HG03469 (cell line): Measurements from ENCODE around the gene CD22.
"Not testable (repeated sequence)": the region's sequence is repeated elsewhere in the genome, so short reads cannot be mapped to it uniquely, and the experiment has no call there.

ENCODE experiments used
- ATAC-seq: cut with Tn5 transposase; IDR thresholded peaks from one replicate; pipeline ENCODE4 v1.9.1; 2021; ENCODE audit warnings: mild to moderate bottlenecking, moderate library complexity, moderate number of reproducible peaks; ENCODE audit not compliant: unreplicated experiment

Gene CD22

DNA sequence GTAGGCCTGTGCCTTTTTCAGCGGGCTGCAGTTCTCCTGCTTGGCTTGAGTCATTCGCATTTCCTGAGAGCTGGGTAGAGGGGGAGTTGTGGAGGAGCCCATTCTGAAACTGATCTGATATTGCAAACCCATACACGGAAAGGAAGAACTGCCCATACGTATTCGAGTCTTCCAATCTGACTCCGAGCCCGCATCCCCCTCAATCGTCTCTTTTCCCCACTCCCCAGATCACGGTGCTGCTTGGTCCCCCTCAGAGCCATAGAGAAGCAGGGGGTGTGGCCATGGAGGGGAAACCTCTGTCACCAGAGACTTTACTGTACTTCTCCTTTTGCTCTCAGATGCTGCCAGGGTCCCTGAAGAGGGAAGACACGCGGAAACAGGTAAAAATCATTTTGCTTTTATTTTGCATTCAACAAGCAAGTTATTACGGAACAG, at the start of gene CD22:
CD22 (plus strand) TSS at position 337 of the 435 bp plus-strand sequence. CDS start 2,854 bp downstream, outside the sequence.
- ATAC-seq, result no peak

DNA sequence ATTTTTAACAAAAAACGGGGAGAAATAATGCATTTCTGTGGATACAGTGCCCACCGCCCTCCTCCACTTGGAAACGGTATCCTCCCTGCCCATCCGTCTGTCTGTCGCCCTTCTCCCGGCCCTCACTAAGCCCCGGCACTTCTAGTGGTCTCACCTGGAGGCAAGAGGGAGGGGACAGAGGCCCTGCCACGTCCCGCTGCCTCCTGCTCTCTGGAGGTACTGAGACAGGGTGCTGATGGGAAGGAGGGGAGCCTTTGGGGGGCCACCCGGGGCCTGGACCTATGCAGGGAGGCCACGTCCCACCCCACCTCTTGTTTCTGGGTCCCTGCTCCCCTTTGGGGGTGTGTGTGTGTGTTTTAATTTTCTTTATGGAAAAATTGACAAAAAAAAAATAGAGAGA, 49.6 kb upstream of the CD22 start:
- no peak for ATAC-seq

DNA sequence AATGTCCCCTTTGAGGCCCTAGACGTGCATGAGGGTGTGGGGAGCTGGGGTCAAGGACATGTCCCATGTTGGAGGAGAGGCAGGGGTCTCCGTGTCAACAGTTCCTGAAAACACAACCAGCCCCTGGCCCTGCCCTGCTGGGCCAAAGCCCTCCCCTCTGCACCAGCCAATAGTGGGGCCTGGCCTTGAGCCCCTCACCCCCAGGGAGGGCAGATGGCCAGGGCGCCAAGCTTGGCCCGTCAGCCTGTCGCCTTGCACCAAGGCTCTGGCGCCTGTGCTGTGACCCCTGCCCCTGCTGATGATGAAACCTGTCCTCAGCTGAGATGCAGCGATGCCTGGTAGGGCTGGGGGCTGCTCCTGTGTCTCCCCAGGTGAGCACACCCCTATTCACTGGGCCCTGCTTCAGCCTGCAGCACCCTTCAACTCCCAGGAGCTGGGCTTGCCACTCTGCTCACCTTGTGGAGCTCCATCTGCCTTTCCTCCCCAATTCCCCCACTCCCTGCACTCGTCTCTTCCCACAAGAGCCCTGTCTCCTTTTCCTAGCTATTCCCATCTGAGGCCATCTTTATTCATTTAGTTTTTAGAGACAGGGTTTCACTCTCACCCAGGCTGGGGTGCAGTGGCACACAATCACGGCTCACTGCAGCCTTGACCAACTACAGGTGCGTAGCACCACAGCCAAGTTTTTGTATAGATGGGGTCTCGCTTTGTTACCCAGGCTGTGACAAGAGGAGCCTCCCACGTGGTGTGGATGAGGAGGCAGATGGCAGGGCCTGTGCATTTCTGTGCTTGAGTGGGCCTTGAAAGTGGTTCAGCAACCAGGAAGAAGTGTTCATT, 48.8 kb upstream of the CD22 start:
- no peak for ATAC-seq

DNA sequence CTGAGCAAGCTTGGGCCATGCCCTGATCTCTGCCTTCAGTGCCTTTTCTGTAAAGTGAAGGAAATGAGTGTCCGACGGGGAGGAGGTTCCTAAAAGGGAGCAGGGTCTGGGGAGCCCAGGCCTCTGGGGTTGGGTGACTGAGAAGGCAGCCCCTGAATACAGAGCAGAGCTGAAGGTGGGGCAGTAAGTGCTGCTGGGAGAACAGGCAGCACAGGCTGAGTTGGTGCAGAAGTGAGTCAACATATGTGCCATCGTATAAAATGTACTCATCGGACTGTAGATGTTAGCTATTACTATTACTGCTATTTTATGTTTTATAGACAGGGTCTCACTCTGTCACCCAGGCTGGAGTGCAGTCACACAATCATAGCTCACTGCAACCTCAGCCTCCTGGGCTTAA, 47.7 kb upstream of the CD22 start:
- no peak for ATAC-seq

DNA sequence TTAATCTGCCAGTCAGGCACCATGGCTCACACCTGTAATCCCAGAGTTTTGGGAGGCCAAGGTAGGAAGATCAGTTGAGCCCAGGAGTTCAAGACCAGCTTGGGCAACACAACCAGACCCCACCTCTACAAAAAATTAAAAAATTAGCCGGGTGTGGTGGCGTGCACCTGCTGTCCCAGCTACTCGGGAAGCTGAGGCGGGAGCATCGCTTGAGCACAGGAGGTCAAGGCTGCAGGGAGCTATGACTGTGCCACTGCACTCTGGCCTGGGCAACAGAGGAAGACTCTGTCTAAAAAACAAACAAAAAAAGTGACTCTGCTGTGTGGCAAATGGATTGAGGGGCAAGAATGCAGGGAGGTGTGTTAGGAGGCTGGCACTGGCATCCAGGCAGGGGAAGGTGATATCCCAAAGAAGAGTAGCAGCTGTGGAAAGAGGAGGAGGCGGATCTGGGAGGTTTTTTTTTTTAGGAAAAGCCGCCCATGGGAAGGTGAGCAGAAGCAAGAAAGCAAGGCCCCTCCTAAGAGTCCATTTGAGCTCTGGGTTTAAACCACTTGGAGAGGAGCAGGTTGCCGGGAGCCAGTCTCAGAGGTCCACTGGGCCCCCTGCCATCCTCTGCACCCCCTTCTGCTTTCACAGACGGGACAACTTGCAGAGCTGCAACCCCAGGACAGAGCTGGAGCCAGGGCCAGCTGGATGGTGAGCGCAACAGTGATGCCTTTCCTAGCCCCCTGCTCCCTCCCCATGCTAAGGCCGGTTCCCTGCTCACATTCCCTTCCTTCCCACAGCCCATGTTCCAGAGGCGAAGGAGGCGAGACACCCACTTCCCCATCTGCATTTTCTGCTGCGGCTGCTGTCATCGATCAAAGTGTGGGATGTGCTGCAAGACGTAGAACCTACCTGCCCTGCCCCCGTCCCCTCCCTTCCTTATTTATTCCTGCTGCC, 44.6 kb upstream of the CD22 start:
- no peak for ATAC-seq

DNA sequence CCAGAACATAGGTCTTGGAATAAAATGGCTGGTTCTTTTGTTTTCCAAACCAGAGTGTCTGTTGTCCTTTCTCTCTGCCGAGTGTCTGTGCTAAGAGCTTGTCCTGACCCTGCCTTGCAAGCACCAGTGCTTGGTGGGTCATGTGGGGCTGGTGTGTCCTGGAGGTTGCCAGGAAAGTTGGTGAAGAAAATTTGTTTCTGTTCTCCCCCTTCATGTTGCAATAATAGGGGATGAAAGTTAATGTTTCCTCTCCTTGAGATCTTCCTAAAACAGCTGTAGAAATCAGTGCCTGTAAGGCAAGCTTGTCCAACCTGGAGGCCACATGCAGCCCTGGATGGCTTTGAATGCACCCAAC, 43.9 kb upstream of the CD22 start:
- no peak for ATAC-seq

DNA sequence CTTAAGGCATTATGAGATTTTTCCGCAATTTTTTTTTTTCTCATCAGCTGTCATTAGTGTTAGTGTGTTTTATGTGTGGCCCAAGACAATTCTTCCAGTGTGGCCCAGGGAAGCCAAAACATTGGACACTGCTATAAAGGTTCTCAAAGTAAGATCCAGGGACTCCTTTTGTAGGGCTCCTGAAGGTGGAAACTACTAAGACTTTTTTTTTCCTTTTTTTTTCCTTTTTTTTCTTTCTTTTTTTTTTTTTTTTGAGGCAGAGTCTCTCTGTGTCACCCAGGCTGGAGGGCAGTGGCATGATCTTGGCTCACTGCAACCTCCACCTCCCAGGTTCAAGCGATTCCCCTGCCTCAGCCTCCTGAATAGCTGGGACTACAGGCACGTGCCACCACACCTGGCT, 43.5 kb upstream of the CD22 start:
- not testable (repeated sequence) for ATAC-seq

DNA sequence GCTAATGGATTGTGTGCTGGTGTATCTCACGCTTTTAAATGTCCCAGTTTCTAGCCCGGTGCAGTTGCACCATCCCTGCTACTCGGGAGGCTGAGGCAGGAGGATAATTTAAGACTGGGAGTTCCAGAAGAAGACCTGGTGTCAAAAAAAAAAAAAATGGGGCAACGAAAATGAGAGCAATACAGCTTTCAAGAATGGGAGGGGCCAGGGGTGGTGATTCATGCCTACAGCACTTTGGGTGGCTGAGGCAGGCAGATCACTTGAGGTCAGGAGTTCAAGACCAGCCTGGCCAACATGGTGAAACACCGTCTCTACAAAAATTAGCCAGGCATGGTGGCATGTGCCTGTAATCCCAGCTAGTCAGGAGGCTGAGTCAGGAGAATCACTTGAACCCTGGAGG, 42.9 kb upstream of the CD22 start:
- not testable (repeated sequence) for ATAC-seq

DNA sequence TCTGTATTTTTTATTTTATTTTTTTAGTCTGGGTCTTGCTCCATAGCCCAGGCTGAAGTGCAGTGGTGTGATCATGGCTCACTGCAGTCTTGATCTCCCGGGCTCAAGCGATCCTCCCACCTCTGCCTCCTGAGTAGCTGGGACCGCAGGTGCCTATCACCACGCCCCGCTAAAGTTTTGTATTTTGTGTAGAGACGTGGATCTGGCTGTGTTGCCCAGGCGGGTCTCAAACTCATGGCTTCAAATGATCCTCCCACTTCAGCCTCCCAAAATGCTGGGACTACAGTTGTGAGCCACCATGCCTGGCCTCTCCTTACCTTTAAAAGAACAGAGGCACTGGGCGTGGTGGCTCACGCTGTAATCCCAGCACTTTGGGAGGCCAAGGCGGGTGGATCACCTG, 41.3 kb upstream of the CD22 start:
- ATAC-seq, result no peak

DNA sequence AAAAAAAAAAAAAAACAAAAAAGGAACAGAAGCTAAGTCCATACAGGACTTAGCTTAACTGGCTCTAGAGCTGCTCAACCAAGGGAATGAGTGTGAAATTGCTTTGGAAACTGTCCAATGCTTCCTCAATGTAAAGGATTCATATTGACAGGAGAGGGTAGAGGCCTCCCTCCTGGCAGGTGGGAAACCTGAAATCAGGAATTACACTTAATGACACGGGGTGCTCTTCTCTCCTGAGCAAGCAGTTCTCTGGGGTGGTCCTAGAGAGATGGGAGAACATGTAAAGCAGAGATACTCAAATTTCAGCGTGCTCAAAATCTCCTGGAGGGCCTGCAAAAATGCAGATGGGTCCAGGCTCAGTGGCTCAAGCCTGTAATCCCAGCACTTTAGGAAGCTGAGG, 40.7 kb upstream of the CD22 start:
- no peak for ATAC-seq

DNA sequence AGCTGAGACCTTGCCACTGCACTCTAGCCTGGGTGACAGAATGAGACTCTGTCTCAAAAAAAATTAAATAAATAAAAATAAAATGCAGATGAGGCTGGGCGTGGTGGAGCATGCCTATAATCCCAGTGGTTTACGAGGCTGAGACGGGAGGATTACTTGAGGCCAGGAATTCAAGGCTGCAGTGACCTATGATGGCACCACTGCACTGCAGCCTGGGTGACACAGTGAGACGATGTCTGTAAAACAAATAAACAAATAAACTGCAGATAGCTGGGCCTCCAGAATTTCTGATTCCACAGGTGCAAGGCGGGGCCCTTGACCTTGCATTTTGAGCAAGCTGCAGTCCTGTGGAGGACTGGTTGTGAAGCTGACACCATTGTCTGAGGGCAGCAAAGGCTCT, 40.1 kb upstream of the CD22 start:
- no peak for ATAC-seq

DNA sequence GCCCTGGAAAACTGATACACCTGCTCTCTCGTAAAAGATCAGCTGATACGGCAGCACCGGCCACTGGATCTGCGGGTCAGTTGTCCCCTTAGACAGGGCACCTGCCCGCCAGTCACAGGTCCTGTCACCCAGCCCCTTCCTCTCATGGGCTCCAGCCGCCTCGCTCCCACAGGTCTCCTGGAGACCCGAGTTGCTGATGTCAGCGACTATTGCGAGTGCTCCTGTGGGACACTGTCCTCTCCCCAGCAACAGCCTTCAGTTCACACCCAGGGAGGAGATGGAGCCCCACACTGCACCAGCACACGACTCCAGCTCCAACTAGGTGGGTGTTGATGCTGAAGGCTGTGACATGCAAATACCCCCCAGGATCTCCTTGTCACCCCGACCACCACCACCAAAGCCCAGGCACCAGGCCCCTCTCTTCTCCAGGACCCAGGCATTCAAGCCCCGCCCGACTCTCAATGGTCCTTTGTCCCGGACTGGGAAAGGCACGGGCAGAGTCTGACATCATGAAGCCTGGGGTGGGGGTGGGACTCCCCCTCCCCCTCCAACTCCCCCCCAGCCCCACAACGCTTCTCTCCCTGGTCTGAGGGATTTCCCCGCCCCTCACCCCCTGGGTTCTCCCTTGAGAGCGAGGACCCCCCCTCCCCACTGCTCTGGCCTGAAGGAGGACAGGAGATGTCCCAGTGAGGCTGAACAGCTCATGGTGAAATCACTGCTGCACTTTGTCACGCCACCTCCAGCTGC, 38.4 kb upstream of the CD22 start:
- no peak for ATAC-seq

DNA sequence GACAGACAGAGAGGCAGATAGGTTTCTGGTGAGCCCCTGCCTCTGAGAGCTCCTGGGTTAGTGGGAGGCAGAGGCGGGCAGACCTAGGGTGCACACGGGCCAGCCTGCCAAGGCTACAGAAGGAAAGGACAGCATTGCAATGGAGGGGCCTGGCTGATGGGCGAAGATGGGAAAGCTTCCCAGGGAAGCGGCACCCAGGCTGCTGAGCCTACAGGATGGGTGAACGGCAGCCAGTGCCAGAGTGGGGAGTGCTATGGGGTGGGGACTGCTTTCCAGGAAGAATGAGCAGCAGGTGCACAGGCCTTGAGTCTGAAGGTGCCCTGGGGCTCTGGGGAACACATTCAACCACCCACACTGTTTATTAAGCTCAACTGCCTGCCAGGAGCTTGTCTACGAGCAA, 37.7 kb upstream of the CD22 start:
- ATAC-seq, result no peak

DNA sequence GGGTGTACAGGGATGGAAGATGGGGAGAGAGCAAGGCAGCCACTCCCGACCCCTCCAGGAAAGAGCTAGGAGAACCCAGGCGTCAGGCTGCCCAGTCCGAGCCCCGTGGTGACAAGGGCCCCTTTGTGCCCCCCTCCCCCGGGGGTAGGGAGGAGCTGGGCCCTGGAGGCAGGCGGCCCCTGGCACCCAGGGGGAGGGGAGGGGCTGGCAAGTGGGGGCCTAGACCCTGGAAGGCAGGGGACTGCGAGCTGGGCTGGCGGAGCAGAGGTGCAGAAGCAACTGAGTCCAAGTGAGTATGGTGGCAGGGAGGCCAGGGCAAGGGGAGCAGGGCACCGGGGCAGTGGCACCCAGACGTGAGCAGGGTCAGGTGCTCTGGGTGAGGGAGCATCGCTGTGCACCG, 37.1 kb upstream of the CD22 start, which contains the start of gene MAG:
MAG (plus strand) TSS at position 246 of the 400 bp plus-strand sequence. CDS start 3,248 bp downstream, outside the sequence.
- ATAC-seq, result no peak

DNA sequence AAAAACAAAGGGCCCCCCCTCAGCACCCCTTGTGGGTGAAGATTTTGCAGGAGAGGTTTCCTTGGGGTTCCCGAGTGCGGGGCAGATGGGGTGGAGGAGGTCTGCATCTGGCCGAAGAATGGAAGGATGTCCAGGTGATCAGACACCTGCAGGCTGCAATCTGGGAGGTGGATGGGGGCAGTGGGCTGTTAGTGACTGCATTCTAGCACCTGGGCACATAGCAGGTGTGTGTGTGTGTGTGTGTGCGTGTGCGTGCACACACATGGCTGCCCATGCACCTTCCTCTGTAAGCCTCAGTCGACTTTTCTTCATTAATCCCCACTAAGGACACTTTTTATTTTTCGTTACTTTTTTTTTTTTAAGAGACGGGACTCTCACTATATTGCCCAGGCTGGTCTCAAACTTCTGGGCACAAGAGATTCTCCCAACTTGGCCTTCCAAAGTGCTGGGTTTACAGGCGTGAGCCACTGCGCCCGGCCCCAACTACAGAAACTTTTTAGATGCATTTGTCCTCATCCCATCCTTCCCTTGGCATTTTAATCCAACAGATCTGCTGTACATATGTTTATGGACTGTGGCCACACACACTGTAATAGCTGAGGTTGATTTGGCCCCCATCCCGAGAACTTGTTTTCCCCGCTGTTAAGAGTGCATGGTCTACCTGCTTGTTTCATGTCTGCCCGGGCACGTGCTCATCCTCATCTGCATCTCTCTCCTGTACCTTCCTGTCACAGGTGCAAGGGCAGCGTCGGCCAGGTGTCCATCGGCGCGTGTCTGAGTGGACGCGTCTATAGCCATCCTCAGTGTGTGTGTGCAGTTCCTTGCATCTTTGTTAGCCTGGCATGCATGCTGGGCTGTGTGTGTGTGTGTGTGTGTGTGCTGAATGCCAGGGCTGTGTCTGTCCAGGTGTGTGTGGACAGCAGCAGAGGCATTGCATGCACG, 36.3 kb upstream of the CD22 start:
- no peak for ATAC-seq

DNA sequence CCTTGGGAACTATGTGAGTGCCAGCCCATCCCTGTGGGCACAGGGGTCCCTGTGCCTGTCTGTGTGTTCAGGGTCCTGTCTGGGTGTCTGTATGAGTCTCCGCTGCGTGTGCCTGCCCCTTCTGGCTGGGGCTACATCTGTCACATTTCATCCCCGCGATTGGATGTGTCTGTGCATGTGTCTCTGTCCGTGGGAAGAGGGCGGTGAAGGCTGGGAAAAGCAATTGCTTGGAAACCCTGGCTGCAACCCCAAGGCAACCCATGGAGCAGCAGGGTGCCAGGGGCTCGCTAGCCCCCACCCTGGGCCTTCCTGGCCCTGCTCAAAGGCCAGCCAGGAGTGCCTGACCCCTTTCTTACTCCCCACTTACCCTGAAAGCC, 35.6 kb upstream of the CD22 start:
- no peak for ATAC-seq

DNA sequence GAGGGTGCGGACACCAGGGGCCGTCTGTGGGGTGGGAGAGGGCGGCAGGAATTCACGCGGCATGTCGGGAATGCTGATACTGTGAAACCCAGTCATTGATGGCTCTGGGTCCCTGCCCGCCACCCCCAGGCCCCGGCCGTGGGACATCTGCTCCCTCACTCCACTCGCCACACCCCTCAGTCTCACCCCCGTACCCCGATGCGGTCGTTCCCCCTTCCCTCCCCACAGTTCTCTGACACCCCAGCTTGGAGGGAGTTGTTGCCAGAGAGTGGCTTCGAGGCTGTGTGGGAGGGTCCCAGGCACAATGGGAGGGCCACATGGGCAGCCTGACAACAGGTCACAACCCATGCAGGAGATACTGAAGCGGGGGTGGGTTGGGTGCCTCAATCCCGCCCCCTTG, 35.2 kb upstream of the CD22 start:
- ATAC-seq, result no peak

DNA sequence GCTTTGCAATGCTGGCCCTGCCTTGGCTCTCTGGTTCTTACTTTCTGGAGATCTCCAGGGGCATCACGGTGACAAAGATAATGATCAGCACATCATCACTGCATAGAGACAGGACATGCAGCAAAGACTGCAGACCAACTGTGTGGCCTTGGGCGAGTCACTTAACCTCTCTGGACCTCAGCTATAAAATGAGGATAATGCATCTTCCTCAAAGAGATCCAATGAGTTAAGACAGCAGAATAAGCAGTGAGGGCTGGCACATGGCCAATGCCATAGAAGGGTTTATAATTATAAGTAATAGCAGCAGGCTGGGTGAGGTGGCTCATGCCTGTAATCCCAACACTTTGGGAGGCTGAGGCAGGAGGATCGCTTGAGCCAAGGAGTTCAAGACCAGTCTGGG, 34.7 kb upstream of the CD22 start:
- no peak for ATAC-seq

DNA sequence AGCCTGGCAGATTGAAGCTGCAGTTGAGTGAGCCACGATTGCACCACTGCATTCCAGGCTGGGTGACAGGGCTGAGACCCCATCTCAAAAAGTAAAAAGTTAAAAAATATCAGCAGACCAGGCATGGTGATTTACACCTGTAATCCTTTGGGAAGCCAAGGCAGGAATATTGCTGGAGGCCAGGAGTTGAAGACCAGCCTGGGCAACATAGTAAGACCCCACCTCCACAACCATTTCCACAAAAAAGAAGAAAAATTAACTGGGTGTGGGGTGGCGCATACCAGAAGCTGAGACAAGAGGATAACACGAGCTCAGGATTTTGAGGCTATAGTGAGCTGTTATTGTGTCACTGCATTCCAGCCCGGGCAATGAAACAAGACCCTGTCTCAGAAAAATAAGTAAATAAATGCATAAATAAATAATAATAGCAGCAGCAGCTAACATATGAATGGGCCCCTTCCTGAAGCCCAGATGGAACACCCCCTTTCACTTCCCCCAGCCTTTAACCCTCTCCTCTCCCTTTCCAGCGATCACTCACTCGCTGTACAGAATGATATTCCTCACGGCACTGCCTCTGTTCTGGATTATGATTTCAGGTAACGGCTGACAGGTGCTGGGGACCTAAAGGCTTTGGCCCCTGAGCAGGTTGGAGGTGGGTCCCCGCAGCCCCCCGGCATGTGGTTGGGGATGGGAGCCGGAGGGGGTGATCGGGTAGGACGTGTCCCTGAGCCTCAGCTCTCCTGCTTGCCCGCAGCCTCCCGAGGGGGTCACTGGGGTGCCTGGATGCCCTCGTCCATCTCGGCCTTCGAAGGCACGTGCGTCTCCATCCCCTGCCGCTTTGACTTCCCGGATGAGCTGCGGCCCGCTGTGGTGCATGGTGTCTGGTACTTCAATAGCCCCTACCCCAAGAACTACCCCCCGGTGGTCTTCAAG, 33.9 kb upstream of the CD22 start:
- no peak for ATAC-seq
